Urinary bladder (tissue), 4 donors: ENCODE measurements around the gene FCHSD1. TPM values are rescaled to one million over a fixed set of nuclear protein-coding genes. Genes with fewer than 3 reads are reported as not detected.
"Not testable (repeated sequence)": the region's sequence is repeated elsewhere in the genome, so short reads cannot be mapped to it uniquely, and the experiment has no call there.

Experiments
- DNase-seq: peaks from one replicate; pipeline ENCODE4 v3.0.0-alpha.2; 2015; ENCODE audit errors: extremely low spot score
- H3K27ac ChIP-seq: one replicate; pipeline ENCODE4 v1.5.1; 2013; ENCODE audit warnings: low read depth, mild to moderate bottlenecking, moderate library complexity
- H3K36me3 ChIP-seq: one replicate; pipeline ENCODE4 v1.6.1; 2013; ENCODE audit warnings: mild to moderate bottlenecking, moderate library complexity; ENCODE audit not compliant: insufficient read depth
- H3K4me1 ChIP-seq: one replicate; pipeline ENCODE4 v1.6.1; 2013; ENCODE audit warnings: mild to moderate bottlenecking, moderate library complexity; ENCODE audit not compliant: insufficient read depth
- H3K4me3 ChIP-seq: one replicate; pipeline ENCODE4 v1.5.1; 2013; ENCODE audit warnings: low read depth, low read length
- WGBS: extraction: QIAGEN DNeasy Blood & Tissue Kit; methylation state at CpG from one replicate; pipeline ENCODE4 v1.1.7; 2013; 5-methylcytosine and 5-hydroxymethylcytosine counted together
- polyA plus RNA-seq: library from polyadenylated mRNA; stranded (reverse); fragments of 200-250 nt; gene quantifications from one replicate; pipeline ENCODE4 v1.2.3, GENCODE V29; 2013
- total RNA-seq: library from RNA; depleted of rRNA; stranded (reverse); fragments of >200 nt; gene quantifications from one replicate; pipeline ENCODE4 v1.2.3, GENCODE V29; 2014
- donor health status: healthy with polysubstance abuse.
- donor health status: healthy.

The FCHSD1 gene
- total and polyA plus RNA-seq, 2 donors: 14.4 to 15.6 TPM

GRCh38 chr5:141630570-141631140 is 20.6 kb downstream of the FCHSD1 start:
- no peak for DNase-seq
- H3K36me3 ChIP-seq: peaks cover 3% of the 10 kb centered on the region
- no peaks in the 10 kb centered on the region for H3K4me1 ChIP-seq
- WGBS: 97% methylated on average over 5 of the region's 5 CpGs
- no peak overlapping the region for H3K27ac ChIP-seq
- H3K4me3 ChIP-seq: no peak overlapping the region

GRCh38 chr5:141628175-141628788 is 22.9 kb downstream of the FCHSD1 start:
- no peak overlapping the region for H3K4me3 ChIP-seq
- WGBS: 95% methylated on average over 6 of the region's 6 CpGs
- peaks cover 11% of the 10 kb centered on the region for H3K36me3 ChIP-seq
- no peaks in the 10 kb centered on the region for H3K4me1 ChIP-seq
- no peak for DNase-seq
- no peak overlapping the region for H3K27ac ChIP-seq

DNA sequence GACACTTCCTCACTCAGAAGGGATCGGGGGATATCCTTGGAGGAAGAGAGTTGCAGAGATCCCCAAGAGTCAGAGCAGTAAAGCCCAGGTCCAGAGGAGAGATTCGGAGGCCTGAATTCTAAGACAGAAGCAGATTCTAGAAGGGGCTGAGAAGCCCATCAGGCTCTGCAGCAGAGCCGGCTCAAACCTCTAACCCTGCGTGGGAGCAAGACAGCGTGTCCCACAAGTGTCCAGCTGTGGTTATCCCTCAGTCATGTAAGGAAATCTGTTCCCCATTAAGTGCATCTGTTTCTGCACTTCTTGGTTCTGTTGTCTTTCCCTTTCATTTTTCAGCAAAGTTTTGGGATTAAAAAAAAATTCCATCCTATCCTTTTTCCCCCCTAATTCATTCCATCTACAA is 27.6 kb downstream of the FCHSD1 start:
- H3K4me1 ChIP-seq: no peaks in the 10 kb centered on the region
- H3K27ac ChIP-seq: no peak overlapping the region
- peaks cover 11% of the 10 kb centered on the region for H3K36me3 ChIP-seq
- no peak overlapping the region for H3K4me3 ChIP-seq
- no peak for DNase-seq
- 80% methylated on average over 5 of the region's 5 CpGs for WGBS

- no peaks in the 10 kb centered on the region for H3K4me1 ChIP-seq
- DNase-seq: no peak
- H3K4me3 ChIP-seq: no peak overlapping the region
- H3K27ac ChIP-seq: no peak overlapping the region
- H3K36me3 ChIP-seq: peaks cover 11% of the 10 kb centered on the region
These were observed 28.0 kb downstream of the FCHSD1 start for GRCh38 chr5:141623186-141623585.

DNA sequence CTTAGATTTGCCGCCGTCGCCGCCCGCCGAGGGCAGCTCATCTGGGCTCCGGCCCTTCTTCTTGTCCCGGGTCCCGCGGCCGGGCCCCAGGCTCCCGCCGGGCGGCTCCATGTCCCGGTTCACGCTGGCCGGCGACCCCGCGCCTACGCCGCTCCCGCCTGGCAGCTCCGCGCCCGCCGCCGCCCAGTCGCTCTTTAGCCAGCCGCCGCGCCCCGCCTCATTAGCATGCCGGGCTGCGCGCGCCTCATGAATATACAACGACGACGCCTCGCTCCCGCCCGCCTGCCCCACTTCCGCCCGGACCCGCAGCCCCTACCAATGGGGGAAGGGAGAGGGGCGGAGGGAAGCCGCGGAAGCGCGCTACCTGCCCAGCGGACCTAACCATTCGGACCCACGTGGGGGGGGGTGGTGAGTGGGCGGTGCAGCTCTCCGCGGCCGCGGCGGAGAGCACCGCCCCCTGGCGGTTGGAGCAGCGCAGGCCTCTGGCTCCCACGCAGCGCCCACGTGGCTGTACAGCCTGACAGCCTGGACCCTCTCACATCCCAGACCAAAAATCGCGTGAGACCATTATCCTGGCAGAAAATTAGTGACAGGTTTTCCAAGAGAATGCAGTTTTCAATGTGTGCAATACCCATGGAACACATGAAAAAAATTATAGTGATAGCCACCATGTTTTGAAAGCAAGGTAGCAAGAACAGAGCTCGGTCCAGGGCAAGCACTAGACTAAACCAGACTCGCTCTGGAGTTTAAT is 32.2 kb downstream of the FCHSD1 start, which contains the start of gene DIAPH1:
Gene DIAPH1, minus strand, starts transcription at position 197 of the 751 bp plus-strand sequence. Its CDS starts 86 bp downstream, at position 111.
- 1% methylated on average over 70 of the region's 70 CpGs for WGBS
- Histone ChIP-seq H3K27ac (peak within 1 kb of the TSS; percentile 94), H3K4me1 (no peaks in the 10 kb centered on the region), H3K4me3 (peak within 1 kb of the TSS; percentile 90), H3K36me3 (no peaks in the 10 kb centered on the region)
- peak; percentile 86 for DNase-seq

- Histone ChIP-seq H3K4me3 (peak overlapping the region; percentile 90), H3K27ac (peak overlapping the region; percentile 94), H3K36me3 (no peaks in the 10 kb centered on the region), H3K4me1 (no peaks in the 10 kb centered on the region)
- under 1% methylated on average over 36 of the region's 36 CpGs for WGBS
- DNase-seq: no peak
These were observed 33.0 kb downstream of the FCHSD1 start for GRCh38 chr5:141618030-141618803.

- Histone ChIP-seq H3K4me1 (no peaks in the 10 kb centered on the region), H3K4me3 (peak overlapping the region; percentile 90), H3K27ac (no peak overlapping the region), H3K36me3 (no peaks in the 10 kb centered on the region)
- 18% methylated on average over 9 of the region's 9 CpGs for whole genome bisulfite sequencing
- no peak for DNase-seq
These were observed 33.6 kb downstream of the FCHSD1 start for GRCh38 chr5:141617682-141618029.

- H3K4me3 ChIP-seq: peak overlapping the region; percentile 8
- H3K4me1 ChIP-seq: no peaks in the 10 kb centered on the region
- H3K36me3 ChIP-seq: no peaks in the 10 kb centered on the region
- 51% methylated on average over 2 of the region's 2 CpGs for WGBS
- no peak for DNase-seq
- no peak overlapping the region for H3K27ac ChIP-seq
These were observed 34.1 kb downstream of the FCHSD1 start for GRCh38 chr5:141617128-141617527.

- no peaks in the 10 kb centered on the region for H3K4me1 ChIP-seq
- 78% methylated on average over 9 of the region's 9 CpGs for WGBS
- no peak overlapping the region for H3K27ac ChIP-seq
- H3K36me3 ChIP-seq: no peaks in the 10 kb centered on the region
- DNase-seq: no peak
- H3K4me3 ChIP-seq: no peak overlapping the region
These were observed 35.1 kb downstream of the FCHSD1 start for GRCh38 chr5:141615991-141616720.

GRCh38 chr5:141613344-141613743 is 37.9 kb downstream of the FCHSD1 start:
- H3K4me1 ChIP-seq: no peaks in the 10 kb centered on the region
- H3K27ac ChIP-seq: no peak overlapping the region
- H3K36me3 ChIP-seq: no peaks in the 10 kb centered on the region
- DNase-seq: no peak
- H3K4me3 ChIP-seq: no peak overlapping the region

GRCh38 chr5:141611289-141611688 is 39.9 kb downstream of the FCHSD1 start:
- no peak for DNase-seq
- no peaks in the 10 kb centered on the region for H3K4me1 ChIP-seq
- 91% methylated on average over 3 of the region's 3 CpGs for WGBS
- no peak overlapping the region for H3K27ac ChIP-seq
- H3K36me3 ChIP-seq: no peaks in the 10 kb centered on the region
- H3K4me3 ChIP-seq: no peak overlapping the region

GRCh38 chr5:141609921-141610320 is 41.3 kb downstream of the FCHSD1 start:
- H3K4me3 ChIP-seq, H3K27ac ChIP-seq, H3K36me3 ChIP-seq, H3K4me1 ChIP-seq, DNase-seq: not testable (repeated sequence)
- 99% methylated on average over 7 of the region's 7 CpGs for WGBS

DNA sequence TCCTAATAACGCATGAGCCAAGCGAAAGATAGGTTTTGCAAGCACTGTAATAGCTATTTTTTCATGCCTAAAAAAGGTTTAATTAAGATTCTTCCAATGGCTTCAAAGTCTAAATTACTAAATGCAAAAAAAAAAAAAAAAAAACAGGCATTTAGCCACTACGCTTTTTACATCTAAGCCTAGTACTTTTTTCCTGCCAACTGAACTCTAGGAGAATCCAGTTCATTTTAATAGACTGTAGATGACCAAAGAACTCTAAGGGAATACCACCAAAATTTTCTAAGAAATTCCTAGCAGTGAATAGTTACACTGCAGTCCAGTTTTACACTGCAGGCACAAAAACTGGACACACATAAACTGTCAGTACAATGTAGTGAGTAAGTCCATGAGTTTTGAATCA is 42.2 kb downstream of the FCHSD1 start:
- Histone ChIP-seq H3K36me3 (no peaks in the 10 kb centered on the region), H3K4me1 (no peaks in the 10 kb centered on the region), H3K27ac (no peak overlapping the region), H3K4me3 (no peak overlapping the region)
- no peak for DNase-seq
- 94% methylated on average over 3 of the region's 3 CpGs for WGBS
